ENCODE data around the gene RAPGEF2. TPM values are rescaled to one million over a fixed set of nuclear protein-coding genes. Genes with fewer than 3 reads are reported as not detected.
A peak's percentile ranks its signal among the peaks of the same experiment; 100 is the strongest.

RAPGEF2 gene
- polyA plus RNA-seq, 1 donor: 59.8 TPM

- no peak for DNase-seq
These were observed 95.0 kb downstream of the RAPGEF2 start for GRCh38 chr4:159197885-159198269.

- DNase-seq: no peak
These were observed 96.9 kb downstream of the RAPGEF2 start for GRCh38 chr4:159199826-159200225.

- no peak for DNase-seq
These were observed 98.3 kb downstream of the RAPGEF2 start for GRCh38 chr4:159201168-159201567.

DNA sequence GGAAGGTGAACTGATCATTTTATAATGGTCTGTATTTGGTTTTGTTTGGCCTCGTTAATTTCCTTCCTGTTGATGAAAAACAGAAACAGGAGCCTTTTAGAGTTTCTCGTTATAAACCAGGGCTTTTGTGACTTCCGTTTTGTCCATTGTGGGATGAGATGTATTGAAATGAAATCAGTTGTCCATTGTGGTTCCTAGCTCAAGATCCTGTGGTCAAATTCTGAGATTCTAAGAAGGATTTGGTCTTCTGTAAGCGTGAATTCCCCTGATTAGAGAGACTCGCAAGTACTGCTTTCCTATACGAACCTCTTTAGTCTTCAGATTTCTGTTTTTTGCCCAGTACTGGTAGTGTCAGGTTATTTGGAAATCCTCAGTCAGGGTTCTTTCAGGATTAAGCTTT lies 101.7 kb downstream of the RAPGEF2 start:
- DNase-seq: no peak

DNA sequence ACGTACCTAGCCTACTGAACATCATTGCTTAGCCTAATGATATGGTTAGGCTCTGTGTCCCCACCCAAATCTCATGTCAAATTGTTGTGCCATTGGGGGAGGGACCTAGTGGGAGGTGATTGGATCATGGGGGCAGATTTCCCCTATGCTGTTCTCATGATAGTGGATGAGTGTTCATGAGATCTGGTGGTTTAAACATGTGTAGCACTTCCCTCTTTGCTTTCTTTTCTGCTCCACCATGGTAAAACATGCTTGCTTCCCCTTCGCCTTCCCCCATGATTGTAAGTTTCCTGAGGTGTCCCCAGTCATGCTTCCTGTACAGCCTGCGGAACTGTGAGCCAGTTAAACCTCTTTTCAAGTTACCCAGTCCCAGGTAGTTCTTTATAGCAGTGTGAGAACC lies 102.6 kb downstream of the RAPGEF2 start:
- no peak for DNase-seq

DNA sequence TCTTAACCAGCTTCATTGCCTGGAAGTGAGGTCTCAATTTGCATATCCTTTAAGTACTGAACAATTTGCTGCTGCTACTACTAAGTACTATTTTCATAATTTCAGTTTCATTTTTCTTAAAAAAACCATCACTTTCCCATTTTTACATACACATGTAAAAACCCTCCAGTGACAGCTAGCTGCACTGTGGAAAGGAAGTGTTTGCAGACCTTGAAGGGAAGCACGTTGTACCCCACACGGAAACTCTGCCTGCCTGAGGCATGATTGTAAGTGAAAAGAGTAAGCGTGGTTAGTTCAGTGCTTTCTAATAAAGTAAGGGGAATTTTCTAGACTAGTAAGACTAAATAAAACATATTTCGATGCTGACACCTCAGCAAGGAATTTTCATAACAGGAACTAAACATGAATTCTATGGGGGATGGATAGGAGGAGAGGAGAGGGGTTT lies 103.6 kb downstream of the RAPGEF2 start:
- no peak for DNase-seq

DNA sequence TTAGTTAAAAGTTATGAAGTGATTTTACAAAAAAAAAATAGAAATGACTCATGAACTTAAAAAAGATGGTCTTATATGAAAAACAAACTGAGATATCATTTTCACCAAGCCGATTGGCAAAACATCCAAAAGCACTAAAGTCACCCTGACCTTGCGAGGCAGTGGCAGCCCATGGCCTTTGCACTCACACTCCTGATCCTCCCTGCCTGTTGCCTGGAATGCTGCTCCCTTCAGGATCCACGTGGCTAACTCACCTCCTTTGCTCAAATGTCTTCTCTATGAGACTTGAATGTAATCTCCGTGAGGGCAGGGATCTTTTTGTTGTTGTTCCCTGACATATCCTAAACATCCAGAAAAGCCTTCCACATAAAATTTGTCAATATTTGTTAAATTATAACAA lies 106.4 kb downstream of the RAPGEF2 start:
- DNase-seq: no peak

GRCh38 chr4:159210975-159211374 lies 108.1 kb downstream of the RAPGEF2 start:
- DNase-seq: no peak

- no peak for DNase-seq
These were observed 109.9 kb downstream of the RAPGEF2 start for GRCh38 chr4:159212675-159213293.

DNA sequence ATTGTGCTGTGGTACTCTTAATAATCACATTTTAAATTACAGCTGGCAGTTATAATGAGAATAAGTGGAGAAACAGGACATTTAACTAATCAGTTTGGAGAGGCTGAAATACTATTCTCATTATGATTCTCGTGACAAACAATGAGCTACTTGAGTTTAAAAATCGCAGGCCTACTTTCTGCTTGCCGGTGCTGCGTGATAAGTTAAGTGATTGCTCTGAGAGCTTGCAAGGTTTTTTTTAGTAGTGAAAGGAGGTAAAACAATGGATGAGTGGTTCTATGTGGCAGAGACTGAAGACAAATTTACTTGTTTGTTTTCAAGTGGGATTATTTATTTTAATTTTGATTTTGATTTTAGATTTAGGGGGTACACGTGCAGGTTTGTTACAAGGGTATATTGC lies 114.0 kb downstream of the RAPGEF2 start:
- no peak for DNase-seq

DNA sequence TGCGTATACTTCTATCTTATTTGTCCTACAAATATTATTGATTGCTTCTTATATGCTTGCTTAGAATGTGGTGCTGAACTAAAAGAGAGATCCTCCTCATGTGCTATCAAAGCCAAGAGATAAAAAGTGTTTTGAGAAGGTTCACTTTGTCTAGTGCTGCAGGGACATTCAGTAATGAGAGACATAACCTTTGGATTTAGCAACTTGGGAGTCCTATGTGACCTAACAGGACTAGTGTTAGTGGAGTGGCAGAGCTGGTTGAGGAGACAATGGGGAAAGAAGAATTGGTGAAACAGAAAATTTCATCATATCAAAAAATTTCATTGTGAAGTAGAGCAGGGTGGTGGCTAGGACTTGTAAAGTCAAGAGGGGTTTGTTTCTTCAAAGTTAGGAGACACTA lies 117.0 kb downstream of the RAPGEF2 start:
- DNase-seq: no peak

DNA sequence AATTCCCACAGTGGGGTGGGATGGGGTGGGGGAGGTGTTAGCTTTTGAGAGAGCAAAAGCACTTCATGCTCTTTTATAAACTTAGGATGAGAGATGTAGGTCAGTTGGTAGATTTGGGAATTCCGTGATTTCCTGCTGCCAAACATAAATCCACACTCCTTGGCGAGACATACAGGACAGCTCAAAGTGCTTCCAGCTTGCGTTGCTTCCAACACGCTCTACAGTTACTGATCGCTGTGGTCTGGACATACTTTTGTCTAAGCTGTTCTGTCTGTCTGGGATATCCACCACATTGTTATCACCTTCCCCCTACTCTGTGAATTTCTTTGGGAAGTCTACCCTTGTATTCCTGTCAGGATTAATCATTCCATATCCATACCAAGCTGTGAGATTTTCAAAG lies 117.5 kb downstream of the RAPGEF2 start:
- DNase-seq: no peak

DNA sequence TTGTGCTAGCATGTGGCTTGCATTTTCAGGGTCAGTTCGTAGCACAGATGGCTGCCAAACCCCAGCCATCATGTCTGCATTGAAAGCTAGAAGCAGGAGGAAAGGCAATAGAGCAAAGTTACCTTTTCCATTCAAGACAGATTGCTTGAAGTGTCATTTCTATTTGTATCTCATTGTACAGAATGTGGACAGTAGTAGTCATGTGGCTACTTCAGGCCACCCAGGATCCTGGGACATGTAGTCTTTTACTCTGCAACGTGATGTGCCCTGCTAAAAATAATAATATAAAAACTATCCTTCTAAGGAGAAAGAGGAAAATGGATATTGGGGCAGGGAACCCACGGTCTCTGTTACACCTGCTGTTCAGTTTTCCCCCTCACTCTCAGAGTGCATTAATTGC lies 118.4 kb downstream of the RAPGEF2 start:
- no peak for DNase-seq

GRCh38 chr4:159222043-159222552 lies 119.2 kb downstream of the RAPGEF2 start:
- DNase-seq: no peak

GRCh38 chr4:159224408-159224807 lies 121.5 kb downstream of the RAPGEF2 start:
- no peak for DNase-seq

DNA sequence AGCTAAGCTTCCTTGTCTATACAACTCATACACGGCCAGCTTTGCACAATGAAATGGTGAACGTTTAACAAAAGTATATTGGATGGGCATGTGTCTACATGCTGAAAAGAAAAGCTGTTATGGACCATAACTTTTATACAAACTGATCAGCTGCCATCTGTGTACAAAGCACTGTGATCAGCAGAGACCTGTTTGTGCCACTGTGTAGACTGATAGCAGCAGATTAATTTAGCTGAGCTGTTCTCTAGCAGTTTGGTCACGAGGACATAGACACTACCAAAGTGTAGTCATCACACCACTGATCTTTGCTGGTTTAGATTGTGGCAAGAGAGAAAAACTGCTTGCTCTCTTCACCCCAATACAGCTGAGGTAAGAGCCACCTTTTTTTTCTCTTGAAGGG lies 124.5 kb downstream of the RAPGEF2 start:
- no peak for DNase-seq

DNA sequence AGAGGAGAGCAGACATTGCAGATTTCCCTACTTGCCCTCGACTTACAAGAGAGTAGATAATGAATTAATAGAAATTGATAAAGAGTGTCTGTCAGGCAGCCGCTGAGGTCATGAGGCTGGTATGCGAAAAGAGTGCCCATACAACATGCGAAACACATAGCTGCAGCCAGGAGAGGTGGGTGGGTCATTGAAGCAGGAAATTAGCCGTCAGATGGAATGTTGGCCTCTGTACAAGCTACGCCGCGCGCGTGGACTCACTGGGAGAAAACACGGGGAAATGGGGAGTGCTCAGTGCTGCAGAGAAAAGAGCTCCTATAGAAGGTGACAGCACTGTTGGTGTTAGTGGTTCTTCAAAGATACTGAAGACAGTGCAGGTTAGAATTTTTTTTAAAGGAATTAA lies 125.1 kb downstream of the RAPGEF2 start:
- DNase-seq: peak; percentile 71

GRCh38 chr4:159229164-159229563 lies 126.3 kb downstream of the RAPGEF2 start:
- DNase-seq: peak; percentile 36

- no peak for DNase-seq
These were observed 129.7 kb downstream of the RAPGEF2 start for GRCh38 chr4:159232465-159233106.

GRCh38 chr4:159235779-159236368 lies 133.0 kb downstream of the RAPGEF2 start:
- DNase-seq: no peak

DNA sequence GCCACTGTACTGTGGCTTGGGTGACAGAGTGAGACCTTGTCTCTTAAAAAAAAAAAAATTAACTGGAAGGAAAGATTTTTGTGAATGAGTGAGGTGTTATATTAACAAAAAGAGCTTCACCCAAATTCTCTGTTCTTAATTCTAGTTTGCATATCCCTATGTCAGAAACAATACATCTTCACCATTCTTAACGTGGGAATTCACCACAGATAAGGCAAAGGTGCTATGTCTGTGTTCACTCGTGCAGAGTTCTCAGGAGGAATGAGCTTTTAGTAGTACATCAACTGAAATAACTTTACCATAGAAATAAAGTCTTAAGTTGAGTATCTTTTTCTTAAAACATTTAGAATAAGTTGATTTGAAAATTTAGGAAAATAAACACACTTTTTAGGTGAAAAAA lies 135.1 kb downstream of the RAPGEF2 start:
- no peak for DNase-seq

DNA sequence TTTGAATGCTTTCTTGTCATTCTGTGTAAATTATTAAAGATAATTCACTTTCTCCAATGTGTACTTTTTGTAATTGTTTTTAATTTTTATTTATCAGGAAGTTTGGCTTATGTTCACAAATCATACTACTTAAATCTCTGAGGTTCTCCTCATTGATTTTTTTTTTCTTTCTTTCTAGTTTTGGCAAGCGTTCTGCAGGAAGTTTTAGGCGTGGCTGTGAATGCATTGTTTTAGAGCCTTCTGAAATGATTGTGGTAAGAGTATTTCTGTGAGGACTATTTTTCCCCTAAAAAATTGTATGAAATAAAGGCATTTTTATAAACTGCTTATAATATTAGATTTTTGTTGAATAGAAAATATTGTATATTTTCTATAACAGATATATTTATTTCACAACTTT lies 135.8 kb downstream of the RAPGEF2 start:
- no peak for DNase-seq

- no peak for DNase-seq
These were observed 136.8 kb downstream of the RAPGEF2 start for GRCh38 chr4:159239629-159240028.

GRCh38 chr4:159240046-159240445 lies 137.2 kb downstream of the RAPGEF2 start:
- no peak for DNase-seq

All from left kidney (tissue), 2 donors.